ENCODE measurements around the gene HSPBP1. TPM values are rescaled to one million over a fixed set of nuclear protein-coding genes. Genes with fewer than 3 reads are reported as not detected.

Gene HSPBP1
- total RNA-seq, 2 donors from 2014 or later = 12.5 to 51.1 TPM

- H3K27me3 ChIP-seq = no peaks in the 10 kb centered on the region
- H3K27ac ChIP-seq = no peak overlapping the region
- intact Hi-C loops (cut with DNase I) = no loop called here
- H3K36me3 ChIP-seq (replicated peaks in 1 of 2; ENCODE audit: insufficient read depth in 1 of 2, low read depth in 2 of 2) = peaks cover 0 to 21% of the 10 kb centered on the region in 2 donors
- H3K4me3 ChIP-seq = no peak overlapping the region
- no peaks in the 10 kb centered on the region for H3K9me3 ChIP-seq
- no peaks in the 10 kb centered on the region for H3K4me1 ChIP-seq
- ATAC-seq (no peak), DNase-seq (no peak)
- WGBS, 2 donors = 84 to 86% methylated on average over 12 to 13 of the region's 13 CpGs
- no peak for TF ChIP-seq POLR2A (IDR thresholded peaks at IDR 0.05)
These were observed 49.6 kb downstream of the HSPBP1 start for GRCh38 chr19:55230329-55230728.

GRCh38 chr19:55229789-55230182, 50.1 kb downstream of the HSPBP1 start:
- WGBS, 2 donors = 82 to 88% methylated on average over 5 to 17 of the region's 17 CpGs
- Histone ChIP-seq H3K27ac (no peak overlapping the region), H3K4me1 (no peaks in the 10 kb centered on the region), H3K27me3 (no peaks in the 10 kb centered on the region), H3K36me3 (replicated peaks in 1 of 2; ENCODE audit: insufficient read depth in 1 of 2, low read depth in 2 of 2) (peaks cover 0 to 21% of the 10 kb centered on the region in 2 donors), H3K4me3 (no peak overlapping the region), H3K9me3 (no peaks in the 10 kb centered on the region)
- TF ChIP-seq POLR2A (IDR thresholded peaks at IDR 0.05) = no peak
- TF ChIP-seq, protein P1, sequence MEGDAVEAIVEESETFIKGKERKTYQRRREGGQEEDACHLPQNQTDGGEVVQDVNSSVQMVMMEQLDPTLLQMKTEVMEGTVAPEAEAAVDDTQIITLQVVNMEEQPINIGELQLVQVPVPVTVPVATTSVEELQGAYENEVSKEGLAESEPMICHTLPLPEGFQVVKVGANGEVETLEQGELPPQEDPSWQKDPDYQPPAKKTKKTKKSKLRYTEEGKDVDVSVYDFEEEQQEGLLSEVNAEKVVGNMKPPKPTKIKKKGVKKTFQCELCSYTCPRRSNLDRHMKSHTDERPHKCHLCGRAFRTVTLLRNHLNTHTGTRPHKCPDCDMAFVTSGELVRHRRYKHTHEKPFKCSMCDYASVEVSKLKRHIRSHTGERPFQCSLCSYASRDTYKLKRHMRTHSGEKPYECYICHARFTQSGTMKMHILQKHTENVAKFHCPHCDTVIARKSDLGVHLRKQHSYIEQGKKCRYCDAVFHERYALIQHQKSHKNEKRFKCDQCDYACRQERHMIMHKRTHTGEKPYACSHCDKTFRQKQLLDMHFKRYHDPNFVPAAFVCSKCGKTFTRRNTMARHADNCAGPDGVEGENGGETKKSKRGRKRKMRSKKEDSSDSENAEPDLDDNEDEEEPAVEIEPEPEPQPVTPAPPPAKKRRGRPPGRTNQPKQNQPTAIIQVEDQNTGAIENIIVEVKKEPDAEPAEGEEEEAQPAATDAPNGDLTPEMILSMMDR (IDR thresholded peaks at IDR 0.05) = no peak
- DNase-seq (no peak), ATAC-seq (no peak)
- intact Hi-C loops (cut with DNase I) = no loop called here

- ATAC-seq (no peak), DNase-seq (no peak)
- Histone ChIP-seq H3K27ac (no peak overlapping the region), H3K36me3 (replicated peaks in 1 of 2; ENCODE audit: insufficient read depth in 1 of 2, low read depth in 2 of 2) (peaks cover 0 to 18% of the 10 kb centered on the region in 2 donors), H3K4me3 (no peak overlapping the region), H3K9me3 (no peaks in the 10 kb centered on the region), H3K27me3 (no peaks in the 10 kb centered on the region), H3K4me1 (no peaks in the 10 kb centered on the region)
- TF ChIP-seq, protein P1 (IDR thresholded peaks at IDR 0.05) = no peak
- WGBS, 2 donors = 92 to 95% methylated on average over 14 to 16 of the region's 18 CpGs
- intact Hi-C loops (cut with DNase I) = no loop called here
These were observed 50.6 kb downstream of the HSPBP1 start for GRCh38 chr19:55229145-55229788.

GRCh38 chr19:55228403-55229031, 51.4 kb downstream of the HSPBP1 start, which contains the start of gene TMEM86B:
TSS of gene TMEM86B (minus strand) at chr19:55228763. CDS start at chr19:55228741, 22 bp downstream.
- DNase-seq = peak in 1 of 4 donors; percentile 16
- H3K27me3 ChIP-seq = no peaks in the 10 kb centered on the region
- H3K4me3 ChIP-seq = no peak within 1 kb of the TSS
- 56 to 100% methylated on average over 1 to 12 of the region's 12 CpGs for WGBS, 2 donors
- ATAC-seq = no peak
- H3K27ac ChIP-seq = no peak within 1 kb of the TSS
- peaks cover 0 to 18% of the 10 kb centered on the region in 2 donors for H3K36me3 ChIP-seq (replicated peaks in 1 of 2; ENCODE audit: insufficient read depth in 1 of 2, low read depth in 2 of 2)
- intact Hi-C loops (cut with DNase I) = no loop called here
- no peaks in the 10 kb centered on the region for H3K4me1 ChIP-seq
- TF ChIP-seq, protein P1 (IDR thresholded peaks at IDR 0.05) = no peak
- no peak for TF ChIP-seq POLR2A (IDR thresholded peaks at IDR 0.05)
- H3K9me3 ChIP-seq = no peaks in the 10 kb centered on the region

- WGBS, 2 donors = 77 to 89% methylated on average over 10 to 17 of the region's 17 CpGs
- no peak for ATAC-seq
- Histone ChIP-seq H3K4me3 (no peak overlapping the region), H3K9me3 (no peaks in the 10 kb centered on the region), H3K36me3 (replicated peaks in 1 of 2; ENCODE audit: insufficient read depth in 1 of 2, low read depth in 2 of 2) (peaks cover 0 to 18% of the 10 kb centered on the region in 2 donors), H3K4me1 (no peaks in the 10 kb centered on the region), H3K27me3 (no peaks in the 10 kb centered on the region), H3K27ac (no peak overlapping the region)
- intact Hi-C loops (cut with DNase I) = no loop called here
- DNase-seq = no peak
- TF ChIP-seq POLR2A (IDR thresholded peaks at IDR 0.05) = no peak
- TF ChIP-seq, protein P1 (IDR thresholded peaks at IDR 0.05) = no peak
These were observed 51.9 kb downstream of the HSPBP1 start for GRCh38 chr19:55228015-55228391.
